HG02571 (cell line): Measurements from ENCODE around the gene SMAD4.
"Not testable (repeated sequence)": the region's sequence is repeated elsewhere in the genome, so short reads cannot be mapped to it uniquely, and the experiment has no call there.

Source experiments
- ATAC-seq: cut with Tn5 transposase; IDR thresholded peaks from one replicate; pipeline ENCODE4 v1.9.1; 2021; ENCODE audit warnings: mild to moderate bottlenecking, moderate library complexity; ENCODE audit not compliant: unreplicated experiment

The SMAD4 gene

DNA sequence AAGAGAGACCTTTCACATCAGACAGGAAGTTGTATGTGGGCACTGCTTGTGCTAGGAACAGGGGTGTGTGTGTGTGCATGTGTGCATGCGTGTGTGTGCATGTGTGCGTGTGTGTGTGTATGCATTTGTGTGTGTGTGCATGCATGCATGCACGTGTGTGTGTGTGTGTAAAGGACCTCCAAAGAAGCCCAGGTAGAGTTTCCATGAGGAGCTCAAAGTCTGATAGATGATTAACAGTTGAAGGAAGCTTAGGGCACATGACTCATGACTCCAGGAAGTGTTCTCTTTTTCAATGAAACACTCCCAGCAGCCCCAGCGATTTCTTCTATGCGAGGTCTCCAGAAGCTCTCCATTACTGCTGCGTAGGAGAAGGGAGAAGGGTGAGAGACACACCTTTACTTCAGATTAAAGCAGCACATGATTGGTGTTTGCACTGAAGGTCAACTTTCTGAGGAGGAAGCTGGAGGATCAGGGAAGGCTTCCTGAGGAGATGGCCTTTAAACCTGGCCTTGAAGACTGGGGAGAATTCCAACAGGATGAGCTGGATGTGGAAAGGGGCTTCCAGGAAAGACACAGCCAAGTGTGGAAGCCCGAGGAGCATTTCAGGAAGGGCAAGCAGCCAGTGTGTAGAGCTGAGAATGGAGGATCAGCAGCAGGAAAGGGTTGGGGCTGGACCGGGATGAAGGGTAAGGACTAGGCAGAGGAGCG, 77.7 kb downstream of the SMAD4 start:
- ATAC-seq: no peak

DNA sequence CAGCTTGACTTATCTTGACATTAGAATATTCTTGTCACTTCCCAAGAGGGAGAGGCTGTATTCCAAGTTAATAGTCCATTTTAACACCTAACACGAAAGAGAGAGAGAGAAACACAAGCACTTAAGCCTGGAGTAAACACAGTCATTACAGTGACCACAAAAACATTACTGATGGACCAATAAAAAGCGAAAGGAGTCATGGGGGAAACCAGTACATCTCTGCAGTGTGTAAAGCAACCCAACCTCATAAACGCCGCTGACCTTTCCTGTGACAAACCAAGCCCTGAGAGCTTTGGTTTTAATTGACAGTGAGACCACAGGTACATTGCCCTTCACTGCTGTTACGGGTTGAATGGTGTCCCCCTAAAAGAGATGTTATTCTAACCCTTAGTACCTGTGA, 78.3 kb downstream of the SMAD4 start:
- ATAC-seq: no peak

DNA sequence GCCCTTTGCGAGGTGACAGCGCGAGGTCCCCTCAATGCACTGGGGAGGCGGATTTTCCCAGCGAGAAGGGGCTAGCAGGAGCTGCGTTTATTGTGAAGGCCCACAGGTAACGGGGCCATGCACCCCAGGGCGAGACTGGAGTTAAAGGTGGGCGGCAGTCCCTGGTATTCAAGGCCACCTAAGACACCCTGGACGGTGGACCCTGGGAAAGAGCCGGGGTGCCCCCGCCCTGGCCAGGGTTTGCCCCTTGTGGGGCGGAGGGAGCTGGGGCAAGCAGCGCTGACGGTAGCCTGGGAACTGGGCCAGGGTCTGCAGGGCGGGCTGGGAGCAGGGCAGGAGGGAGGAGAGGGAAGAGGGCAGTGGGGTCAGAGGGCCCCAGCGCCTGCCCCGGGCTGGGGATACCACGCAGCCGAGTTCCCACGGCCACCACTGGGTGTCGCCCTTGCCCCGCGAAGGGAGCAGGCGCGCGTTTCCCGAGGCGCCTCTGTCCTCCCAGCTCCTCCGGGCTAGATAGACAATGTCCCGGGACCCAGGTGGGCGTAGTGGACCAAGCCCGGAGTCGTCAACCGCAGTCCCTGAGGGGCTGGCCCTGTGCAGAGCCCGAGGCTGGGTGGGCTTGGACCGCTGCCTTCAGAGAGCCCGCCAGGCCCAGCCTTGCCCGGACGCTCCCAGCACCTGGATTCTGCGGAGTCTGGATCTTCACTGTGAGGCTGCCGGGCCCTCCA, 80.2 kb downstream of the SMAD4 start:
- ATAC-seq: peak; percentile 88

DNA sequence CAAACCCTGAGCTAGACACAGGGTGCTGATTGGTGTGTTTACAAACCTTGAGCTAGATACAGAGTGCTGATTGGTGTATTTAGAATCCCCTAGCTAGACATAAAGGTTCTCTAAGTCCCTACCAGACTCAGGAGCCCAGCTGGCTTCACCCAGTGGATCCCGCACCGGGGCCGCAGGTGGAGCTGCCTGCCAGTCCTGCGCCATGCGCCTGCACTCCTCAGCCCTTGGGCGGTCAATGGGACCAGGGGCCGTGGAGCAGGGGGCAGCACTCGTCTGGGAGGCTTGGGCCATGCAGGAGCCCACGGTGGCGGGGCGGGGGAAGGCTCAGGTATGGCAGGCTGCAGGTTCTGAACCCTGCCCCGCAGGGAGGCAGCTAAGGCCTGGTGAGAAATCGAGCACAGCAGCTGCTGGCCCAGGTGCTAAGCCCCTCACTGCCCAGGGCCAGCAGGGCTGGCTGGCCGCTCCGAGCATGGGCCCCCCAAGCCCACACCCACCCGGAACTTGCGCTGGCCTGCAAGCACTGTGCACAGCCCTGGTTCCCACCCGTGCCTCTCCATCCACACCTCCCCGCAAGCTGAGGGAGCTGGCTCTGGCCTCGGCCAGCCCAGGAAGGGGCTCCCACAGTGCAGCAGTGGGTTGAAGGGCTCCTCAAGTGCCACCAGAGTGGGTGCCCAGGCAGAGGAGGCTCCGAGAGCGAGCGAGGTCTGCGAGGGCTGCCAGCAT, 81.8 kb downstream of the SMAD4 start:
- ATAC-seq: not testable (repeated sequence)

DNA sequence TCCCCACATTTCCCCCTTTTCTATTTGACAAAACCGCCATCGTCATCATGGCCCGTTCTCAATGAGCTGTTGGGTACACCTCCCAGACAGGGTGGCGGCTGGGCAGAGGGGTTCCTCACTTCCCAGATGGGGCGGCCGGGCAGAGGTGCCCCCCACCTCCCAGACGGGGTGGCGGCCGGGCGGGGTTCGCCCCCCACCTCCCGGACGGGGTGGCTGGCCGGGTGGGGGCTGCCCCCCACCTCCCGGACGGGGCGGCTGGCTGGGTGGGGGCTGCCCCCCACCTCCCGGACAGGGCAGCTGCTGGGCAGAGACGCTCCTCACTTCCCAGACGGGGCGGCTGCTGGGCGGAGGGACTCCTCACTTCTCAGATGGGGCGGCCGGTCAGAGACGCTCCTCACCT, 87.0 kb downstream of the SMAD4 start:
- not testable (repeated sequence) for ATAC-seq

DNA sequence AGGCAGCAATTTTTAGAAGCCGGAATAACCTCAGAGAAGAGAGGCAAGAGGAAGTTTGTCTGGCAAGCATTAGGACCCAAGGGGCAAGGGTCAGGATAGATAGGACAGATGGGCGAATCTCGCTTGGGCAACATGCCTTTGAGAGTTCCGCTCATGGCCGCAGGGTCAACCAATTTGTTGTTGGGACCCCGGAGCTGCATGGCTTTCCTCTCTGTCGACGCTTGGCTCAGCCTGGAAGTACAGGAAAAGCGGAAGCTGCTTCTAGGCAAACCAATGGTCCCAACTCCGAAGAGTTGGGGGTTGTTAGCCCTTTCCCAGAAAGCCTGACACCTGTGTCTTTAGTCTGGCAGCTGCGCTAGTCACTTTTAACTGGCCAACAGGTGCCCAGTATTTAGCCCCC, 89.5 kb downstream of the SMAD4 start:
- not testable (repeated sequence) for ATAC-seq

DNA sequence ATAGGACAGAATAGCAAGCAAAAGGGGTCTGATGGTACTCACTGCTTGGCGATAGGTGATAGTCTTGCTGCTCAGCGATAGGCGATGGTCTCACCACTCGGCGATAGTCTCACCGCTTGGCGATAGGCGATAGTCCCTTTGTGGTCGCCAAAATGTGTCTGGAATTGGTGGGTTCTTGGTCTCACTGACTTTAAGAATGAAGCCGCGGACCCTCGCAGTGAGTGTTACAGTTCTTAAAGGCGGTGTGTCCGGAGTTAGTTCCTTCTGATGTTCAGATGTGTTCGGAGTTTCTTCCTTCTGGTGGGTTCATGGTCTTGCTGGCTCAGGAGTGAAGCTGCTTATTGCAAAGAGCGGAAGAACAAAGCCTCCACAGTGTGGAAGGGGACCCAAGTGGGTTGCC, 90.0 kb downstream of the SMAD4 start:
- not testable (repeated sequence) for ATAC-seq

DNA sequence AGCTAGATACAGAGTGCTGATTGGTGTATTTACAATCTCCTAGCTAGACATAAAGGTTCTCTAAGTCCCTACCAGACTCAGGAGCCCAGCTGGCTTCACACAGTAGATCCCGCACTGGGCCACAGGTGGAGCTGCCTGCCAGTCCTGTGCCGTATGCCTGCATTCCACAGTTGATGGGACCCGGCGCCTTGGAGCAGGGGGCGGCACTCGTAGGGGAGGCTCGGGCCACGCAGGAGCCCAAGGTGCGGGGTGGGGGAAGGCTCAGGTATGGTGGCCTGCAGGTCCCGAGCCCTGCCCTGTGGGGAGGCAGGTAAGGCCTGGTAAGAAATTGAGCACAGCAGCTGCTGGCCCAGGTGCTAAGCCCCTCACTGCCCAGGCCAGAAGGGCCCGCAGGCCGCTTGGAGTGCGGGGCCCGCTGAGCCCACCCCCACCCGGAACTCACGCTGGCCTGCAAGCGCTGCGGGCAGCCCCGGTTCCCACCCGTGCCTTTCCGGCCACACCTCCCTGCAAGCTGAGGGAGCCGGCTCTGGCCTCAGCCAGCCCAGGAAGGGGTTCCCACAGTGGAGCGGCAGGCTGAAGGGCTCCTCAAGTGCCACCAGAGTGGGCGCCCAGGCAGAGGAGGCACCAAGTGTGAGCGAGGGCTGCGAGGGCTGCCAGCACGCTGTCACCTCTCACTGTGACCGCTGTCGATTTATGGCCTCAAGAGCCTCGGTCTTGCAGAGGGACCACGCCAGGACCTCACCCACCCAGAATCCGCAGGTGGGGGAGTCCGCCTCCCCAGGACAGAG, 91.0 kb downstream of the SMAD4 start:
- no peak for ATAC-seq

DNA sequence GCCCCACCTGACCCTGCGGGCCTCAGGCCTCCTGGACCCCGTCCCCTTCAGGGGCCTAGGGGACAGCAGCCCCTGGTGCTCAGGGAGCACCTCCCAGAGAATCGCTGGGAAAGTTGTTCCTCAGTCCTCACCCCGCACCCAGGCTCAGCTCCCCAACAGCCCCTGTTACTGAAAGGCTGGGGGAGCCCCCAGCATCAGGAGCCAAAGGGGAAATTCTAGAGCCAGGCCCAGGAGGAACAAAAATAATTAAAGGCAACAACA, 91.5 kb downstream of the SMAD4 start:
- no peak for ATAC-seq

DNA sequence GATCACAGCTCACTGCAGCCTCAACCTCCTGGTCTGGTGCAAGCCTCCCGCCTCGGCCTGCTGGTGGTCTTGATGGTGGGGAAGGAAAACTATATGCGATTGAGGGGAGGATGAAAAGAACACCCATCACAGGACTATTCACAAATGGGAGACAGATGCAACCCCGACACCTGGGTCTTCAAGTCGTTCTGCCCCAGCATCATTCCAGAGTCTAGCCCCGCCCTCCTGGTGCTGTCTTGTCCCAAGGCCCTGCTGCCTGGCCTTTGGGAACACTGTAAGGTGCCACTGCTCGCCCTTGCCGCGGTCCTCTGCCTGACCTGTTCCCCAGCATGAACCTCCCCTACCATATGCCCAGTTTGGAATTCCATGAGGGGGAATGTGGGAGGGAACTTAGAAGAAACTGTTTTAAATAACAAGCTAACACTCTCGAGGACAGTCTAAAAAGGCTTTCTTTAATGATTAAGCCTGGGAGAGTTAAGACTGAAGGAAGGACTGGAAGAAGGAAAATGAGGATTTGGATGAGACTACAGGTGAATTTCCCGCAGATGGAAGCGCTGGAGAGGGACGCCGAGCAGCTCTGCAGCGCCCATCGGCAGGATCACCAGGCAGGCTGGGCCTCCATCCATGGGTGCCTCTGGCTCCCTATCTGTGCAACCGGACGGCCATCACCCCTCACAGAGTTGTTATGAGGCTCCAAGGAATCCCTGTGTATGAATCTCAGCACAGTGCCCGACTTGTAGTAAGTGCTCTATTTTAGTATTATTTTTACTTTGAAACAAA, 92.4 kb downstream of the SMAD4 start:
- ATAC-seq: no peak

DNA sequence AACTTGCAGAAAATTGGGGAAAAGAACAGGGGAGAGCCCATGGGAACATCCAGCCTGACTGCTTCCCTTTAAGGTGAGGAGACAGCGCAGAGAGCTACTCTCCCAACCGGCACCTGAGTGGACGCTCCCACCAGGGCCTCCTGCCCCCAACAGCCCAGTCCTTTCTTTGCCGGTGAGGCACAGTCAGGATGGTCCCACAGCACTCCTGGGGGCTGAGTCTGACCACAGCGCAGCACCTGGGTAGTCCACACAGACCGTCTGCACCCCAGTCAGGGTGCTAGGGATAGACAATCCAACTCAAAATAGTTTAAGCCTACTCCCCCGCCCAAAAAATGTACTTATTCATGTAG, 93.0 kb downstream of the SMAD4 start:
- ATAC-seq: no peak

DNA sequence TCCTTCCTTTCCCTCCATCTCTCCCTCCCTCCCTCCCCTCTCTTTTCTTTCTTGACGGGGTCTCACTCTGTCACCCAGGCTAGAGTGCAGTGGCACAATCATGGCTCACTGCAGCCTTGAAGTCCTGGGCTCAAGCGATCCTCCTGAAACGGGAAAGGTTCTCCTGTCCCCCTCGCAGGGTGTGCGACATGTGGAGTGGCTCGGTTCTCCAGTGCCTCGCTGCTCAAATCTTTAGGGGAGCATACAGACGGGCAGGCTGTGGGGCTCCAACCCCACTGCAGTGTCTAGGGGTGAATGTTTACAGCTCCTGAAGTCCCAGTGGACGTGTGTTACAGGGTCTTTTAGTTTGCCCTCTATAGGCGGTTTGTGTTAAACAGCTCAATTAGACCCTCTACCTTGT, 93.5 kb downstream of the SMAD4 start:
- no peak for ATAC-seq

DNA sequence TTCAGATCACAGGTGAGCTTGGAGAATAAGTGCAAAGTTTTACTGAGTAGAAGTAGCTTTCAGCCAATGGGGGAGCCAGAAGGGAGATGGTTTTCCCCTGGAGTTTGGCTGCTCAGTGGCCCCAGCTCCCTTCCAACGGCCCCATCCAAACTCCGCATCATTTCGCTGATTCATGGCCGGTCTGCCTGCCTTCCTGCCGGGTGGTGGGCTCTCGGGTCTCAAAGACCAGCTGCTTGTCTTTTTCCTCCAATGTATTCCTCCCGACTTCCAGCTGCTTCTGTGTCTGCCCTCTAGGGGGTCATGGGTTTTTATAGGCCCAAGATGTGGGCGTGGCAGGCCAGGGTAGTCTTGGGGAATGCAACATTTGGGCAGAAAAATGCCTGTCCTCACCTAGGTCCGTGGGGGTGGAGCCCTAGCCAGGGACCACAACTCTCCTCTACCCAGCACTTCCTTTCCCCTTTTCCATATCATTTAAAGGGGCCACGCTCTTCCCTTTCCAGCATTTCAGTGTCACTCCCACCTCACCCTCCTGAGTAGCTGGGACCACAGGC, 94.0 kb downstream of the SMAD4 start:
- no peak for ATAC-seq

DNA sequence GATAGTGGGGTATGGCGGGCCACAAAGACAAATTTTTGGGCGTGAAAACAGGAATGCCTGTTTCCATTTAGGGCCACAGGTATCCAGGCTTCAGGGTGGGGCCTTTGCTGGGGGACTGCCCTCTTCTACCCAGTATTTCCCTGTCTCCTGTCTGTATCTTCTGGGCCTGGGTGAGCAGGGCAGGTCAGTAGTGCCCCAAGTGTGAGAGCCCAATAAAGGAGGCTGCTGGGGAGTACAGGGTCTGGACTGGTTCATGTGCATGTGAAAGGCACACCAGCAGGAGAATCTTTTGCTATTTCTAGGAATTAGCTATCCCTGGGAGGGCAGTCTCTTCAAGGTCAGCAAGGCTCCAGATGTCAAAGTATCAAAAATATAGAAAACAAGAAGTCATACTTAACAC, 96.0 kb downstream of the SMAD4 start:
- ATAC-seq: no peak

DNA sequence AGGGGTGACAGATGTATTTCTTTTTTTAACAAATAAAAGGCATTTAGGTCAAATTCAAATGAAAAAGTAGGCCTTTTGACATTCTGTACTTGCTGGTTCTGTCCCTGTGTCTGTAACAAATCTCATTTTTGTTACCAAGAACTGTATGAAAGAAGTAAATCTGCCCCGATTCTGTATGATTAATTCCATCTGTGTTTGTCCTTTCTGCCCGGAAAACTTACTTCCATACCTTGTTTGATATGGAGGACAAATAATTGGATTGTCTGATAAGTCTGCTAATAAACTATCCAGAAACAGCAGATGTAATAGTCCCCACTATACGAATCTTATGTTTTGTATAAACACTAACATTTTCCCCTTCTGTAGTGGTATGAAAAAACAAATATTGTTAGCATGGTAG, 97.7 kb downstream of the SMAD4 start:
- ATAC-seq: no peak

DNA sequence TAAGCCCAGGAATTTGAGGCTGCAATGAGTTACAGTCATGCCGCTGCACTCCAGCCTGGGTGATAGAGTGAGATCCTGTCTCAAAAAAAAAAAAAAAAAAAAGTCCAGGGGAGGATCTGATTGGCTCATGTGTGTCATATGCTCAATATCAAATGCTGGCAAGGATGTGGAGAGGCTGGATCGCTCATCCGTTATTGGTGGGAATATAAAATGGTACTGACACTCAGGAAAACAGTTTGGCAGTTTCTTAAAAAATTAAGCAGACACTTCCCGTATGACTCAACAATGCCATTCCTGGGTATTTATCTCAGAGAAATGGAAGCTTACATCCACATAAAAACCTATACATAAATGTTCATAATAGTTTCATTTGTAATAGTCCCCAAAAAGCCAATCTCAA, 98.5 kb downstream of the SMAD4 start:
- no peak for ATAC-seq

DNA sequence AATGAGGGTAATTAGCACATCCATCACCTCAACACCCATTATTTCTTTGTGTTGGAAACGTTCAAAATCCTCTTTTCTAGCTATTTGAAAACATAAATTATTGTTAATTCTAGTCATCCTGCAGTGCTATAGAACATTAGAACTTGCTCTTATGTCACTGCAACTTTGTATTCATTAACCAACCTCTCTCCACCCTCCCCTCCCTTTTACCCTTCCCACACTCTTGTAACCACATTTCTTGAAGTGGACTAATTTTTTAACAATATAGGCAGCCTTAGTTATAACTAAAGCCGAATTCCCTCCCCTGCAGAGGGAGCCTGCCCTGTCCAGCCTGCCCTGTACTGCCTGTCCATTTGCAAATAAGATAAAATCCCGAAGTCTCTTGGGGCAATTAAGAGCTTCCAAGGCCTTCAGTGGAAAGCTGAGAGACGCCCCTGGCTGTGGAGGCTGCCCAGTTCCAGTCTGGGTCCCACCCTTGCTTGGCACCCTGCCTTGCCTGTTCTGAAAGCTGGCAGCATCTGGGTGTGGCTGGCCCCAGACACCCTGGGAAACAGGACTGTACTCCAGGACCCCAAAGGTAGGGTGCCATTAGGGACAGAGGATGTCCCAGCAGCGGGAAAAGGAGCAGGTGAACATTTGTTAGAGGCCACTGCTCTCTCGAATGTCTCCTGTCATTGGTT, 102.4 kb downstream of the SMAD4 start:
- no peak for ATAC-seq

DNA sequence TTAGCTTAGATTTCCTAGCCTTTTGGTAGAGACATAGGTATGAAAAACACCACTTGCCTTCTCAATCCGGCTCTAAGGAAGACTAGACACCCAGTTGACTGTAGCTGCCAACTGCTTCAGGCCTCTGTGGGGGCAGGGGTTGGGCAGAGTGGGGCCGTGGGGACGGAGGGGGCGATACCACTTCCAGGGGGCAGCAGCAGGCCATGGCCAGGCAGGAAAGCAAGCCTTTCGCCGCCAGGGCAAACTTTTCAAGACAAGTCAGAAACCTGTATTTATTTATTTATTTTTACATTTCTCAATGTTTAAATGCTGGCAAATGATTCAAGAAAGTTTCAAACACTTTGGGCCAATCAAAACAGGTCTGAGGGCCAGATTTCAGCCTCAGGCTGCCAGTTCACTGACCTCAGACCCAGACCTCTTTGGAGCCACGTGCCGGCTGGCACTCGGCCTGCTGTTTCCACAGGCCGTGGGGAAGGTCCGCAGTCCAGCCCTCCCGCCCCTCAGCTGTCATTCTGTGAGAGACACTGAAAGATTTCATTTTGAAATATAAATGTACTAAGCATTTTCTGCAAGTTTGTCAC, 103.7 kb downstream of the SMAD4 start:
- ATAC-seq: no peak
